GDM1 (cell line): Measurements from ENCODE around the gene NT5C3A.

Experiments
- DNase-seq: peaks from one replicate; lab custom pipeline; 2025; lab: John Stamatoyannopoulos, UW

NT5C3A gene

DNA sequence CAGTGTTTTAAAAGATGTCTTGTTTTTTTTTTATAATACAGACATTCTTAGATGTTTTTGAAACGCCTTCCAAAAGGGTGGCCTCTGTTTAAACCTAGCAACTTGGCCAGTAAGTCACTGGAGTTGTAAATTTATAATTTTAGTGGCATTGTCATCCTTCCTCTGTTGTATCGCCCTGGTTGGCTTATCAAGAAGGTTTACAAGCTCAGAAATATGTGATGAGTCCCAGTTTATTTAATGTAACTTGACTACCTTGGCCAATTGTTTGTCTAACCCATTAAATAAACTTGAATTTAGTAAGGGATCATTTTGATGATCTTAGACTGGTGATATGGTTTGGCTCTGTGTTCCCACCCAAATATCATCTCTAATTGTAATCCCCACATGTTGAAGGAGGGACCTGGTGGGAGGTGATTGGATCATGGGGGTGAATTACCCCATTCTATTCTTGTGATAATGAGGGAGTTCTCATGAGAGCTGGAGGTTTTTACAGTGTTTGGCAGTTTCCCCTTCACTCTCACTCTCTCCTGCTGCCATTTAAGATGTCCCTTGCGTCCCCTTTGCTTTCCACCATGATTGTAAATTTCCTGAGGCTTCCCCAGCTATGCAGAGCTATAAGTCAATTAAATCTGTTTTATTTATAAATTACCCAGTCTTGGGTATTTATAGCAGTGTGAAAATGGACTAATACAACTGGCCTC, 13.4 kb upstream of the NT5C3A start:
- DNase-seq = no peak

DNA sequence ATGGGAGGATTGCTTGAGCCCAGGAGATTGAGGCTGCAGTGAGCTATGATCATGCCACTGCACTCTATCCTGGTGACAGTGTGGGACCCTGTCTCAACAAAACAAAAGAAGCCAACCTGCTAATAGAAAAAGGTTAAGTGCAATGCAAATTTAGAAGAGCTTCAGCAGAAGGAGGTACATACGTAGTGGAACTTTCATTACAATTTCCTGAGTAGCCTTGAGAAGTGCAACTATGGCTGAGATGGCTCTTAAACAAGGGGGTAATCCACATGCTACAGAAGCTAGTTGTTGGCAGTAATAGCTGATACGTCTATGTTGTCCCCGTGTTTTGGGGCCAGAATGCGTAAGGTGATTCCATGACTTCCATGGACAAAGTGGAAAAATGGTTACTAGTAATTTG, 10.7 kb upstream of the NT5C3A start:
- DNase-seq = no peak

GRCh38 chr7:33072471-33072870, 9.9 kb upstream of the NT5C3A start:
- DNase-seq = no peak

- DNase-seq = no peak
These were observed 8.3 kb upstream of the NT5C3A start for GRCh38 chr7:33070831-33071230.

DNA sequence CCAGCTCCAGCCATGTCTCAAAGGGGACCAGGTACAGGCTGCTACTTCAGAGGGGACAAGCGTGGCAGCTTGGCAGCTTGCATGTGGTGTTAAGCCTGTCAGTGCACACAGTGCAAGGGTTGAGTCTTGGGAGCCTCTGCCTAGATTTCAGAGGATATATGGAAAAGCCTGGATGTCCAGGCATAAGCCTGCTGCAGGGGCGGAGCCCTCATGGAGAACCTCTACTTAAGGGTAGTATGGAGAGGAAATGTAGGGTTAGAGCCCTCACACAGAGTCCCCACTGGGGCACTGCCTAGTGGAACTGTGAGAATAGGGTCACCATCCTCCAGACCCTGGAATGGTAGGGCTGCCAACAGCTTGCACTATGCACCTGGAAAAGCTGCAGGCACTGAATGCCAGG, 7.7 kb upstream of the NT5C3A start:
- DNase-seq = no peak

- no peak for DNase-seq
These were observed 5.3 kb upstream of the NT5C3A start for GRCh38 chr7:33067921-33068320.

GRCh38 chr7:33066771-33067170, 4.2 kb upstream of the NT5C3A start:
- DNase-seq = no peak

GRCh38 chr7:33065981-33066380, 3.4 kb upstream of the NT5C3A start:
- DNase-seq = no peak

GRCh38 chr7:33062782-33063443, 337 bp upstream of the NT5C3A start:
- DNase-seq = peak; percentile 94

DNA sequence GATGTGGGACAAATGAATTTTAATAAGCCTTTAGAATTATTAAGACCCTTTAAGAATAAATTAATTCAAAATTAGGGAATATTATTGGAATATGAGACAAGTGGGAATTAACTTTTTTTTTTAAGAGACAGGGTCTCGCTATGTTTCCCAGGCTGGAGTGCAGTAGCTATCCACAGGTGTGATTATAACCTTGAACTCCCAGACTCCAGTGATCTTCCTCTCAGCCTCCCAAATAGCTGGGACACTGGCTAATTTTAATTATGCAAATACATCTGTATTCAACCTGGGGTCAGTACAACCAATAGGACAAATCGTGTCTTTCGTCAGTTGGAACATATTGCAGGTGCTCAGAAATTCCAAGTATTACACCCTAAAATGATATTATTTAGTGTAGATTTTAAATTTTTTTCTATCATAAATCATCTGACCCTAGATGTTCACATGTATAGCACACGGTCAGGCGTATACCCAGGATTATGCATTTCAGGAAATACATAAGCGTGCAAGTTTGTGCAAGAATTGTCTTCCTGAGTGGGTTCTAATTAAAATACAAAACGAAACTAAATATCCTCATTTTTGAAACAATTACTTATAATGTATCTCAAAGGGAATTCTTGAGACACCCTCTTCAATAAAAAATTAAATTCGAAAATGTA, 1.2 kb downstream of the NT5C3A start:
- no peak for DNase-seq

DNA sequence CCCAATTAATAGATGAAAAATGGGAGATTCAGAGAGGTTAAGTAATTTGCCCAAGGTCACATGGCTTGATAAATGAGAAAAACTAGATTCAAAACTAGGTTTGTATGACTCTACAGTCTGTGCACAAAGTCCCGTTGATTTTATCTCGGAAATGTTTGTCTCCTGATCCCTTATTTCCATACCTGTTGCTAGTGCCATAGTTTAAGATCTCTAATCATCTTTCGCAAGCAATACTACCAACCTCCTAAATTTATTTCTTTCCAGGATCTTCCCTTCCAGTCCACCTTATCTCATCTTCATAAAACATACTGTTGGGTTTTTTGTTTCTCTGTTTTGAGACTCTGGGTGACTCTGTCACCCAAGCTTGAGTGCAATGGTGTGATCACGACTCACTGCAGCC, 2.9 kb downstream of the NT5C3A start:
- DNase-seq = no peak

GRCh38 chr7:33055158-33055557, 7.4 kb downstream of the NT5C3A start:
- DNase-seq = no peak

DNA sequence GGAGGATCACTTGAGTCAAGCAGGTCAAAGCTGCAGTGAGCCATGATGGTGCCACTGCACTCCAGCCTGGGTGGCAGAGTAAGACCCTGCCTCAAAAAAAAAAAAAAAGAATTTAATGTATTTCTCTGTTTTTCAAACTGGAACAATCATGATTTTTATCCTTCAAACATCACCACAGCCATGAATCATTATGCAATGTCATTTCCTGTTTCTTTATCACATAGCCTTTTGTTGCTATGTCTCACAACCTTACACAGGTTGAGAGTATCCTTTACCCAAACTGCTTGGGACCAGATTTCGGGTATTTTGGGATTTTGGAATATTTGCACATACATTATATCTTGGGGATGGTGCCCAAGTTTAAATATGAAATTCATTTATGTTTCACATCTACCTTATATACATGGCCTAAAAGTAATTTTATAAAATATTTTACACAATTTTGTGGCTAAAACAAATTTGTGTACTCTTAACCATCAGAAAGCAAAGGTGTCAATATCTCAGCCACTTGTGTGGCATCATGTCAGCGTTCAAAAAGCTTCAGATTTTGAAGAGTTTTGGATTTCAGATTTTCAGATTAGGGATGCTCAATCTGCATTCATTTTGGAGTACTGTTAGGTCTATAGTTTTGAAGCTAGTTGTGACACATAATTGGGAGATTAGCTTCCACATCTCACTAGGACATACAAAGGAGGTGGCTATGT, 8.2 kb downstream of the NT5C3A start:
- peak; percentile 5 for DNase-seq

- DNase-seq = peak; percentile 54
These were observed 8.9 kb downstream of the NT5C3A start for GRCh38 chr7:33053721-33054120.

DNA sequence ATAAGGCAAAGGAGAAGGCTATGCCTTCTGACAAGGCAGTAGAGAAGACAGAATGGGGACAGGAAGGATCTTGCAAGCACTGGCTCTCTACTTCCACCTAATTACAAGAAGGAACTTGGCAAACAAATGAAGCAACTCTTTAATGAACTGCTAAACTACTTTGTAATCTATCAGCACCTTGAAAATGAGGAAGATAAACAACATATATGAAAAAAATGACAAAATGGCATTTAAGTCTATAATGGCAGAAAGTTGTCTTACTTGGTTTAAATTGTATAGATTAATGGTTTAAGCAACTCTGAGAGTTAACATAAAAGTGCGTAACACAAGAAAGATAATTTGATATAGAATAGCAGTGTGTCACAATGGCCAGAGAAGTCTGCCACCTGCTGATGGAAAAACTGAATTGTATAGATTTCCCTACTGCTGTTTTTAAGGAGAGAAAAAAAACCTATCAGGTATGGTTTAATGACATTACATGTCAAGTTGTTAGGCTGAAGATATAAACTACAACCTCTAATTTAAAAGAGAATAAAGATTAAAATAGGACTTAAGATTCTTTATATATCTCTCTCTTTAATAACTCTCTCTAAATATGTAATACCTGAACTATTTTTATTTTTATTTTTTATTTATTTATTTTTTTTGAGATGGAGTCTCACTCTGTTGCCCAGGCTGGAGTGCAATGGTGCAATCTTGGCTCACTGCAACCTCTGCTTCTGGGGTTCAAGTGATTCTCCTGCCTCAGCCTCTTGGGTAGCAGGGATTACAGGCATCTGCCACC, 11.8 kb downstream of the NT5C3A start:
- peak; percentile 34 for DNase-seq

DNA sequence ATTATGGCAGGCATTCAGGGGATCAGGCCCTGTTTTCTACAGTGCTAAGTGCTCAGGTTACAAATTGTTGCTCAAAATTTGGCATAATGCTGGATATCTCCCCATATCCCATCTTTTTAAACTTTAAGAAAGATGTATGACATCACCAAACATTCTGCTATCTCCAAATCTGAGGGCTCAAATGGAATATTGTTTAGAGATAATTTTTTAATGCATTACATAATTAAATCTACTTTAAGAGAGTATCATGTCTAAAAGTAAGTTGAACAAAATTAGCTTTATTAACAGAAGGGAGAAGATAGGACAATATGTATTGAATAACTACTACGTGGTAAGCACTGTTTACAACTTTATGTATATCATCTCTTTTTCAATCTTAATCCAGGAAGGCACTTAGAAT, 13.9 kb downstream of the NT5C3A start:
- no peak for DNase-seq

- DNase-seq = no peak
These were observed 14.3 kb downstream of the NT5C3A start for GRCh38 chr7:33048257-33048656.

DNA sequence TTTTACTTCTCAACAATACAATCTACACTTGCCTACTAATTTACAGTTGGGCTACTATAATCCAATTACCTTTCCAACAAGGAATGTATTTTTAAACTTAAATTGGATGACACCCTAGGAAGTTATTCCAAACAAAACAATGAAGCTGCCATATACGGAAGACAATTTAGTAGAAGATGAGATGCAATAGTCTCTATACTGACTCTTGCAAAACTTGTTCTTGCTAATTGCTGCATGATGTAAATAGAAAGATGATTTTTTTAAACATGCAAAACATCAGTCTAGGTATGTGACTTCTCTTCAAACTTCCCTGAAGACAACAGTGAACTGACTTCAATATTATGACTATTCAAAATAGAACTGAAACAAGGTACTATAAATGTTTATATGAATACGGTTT, 17.6 kb downstream of the NT5C3A start:
- no peak for DNase-seq

DNA sequence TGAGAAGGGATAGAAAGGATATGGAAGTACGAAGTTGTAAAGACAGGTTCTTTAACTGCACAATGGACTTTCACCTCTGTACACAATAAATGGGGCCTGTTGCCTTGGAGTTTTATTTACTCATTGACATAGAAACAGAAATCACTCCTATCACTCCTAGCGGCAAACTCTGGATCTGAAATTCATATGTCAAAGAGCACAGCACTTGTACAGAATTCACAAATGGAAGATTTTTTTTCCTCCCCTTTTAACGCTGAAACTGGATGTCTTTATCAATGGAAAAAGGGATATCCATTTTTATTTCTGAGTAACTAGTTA, 18.2 kb downstream of the NT5C3A start:
- no peak for DNase-seq

DNA sequence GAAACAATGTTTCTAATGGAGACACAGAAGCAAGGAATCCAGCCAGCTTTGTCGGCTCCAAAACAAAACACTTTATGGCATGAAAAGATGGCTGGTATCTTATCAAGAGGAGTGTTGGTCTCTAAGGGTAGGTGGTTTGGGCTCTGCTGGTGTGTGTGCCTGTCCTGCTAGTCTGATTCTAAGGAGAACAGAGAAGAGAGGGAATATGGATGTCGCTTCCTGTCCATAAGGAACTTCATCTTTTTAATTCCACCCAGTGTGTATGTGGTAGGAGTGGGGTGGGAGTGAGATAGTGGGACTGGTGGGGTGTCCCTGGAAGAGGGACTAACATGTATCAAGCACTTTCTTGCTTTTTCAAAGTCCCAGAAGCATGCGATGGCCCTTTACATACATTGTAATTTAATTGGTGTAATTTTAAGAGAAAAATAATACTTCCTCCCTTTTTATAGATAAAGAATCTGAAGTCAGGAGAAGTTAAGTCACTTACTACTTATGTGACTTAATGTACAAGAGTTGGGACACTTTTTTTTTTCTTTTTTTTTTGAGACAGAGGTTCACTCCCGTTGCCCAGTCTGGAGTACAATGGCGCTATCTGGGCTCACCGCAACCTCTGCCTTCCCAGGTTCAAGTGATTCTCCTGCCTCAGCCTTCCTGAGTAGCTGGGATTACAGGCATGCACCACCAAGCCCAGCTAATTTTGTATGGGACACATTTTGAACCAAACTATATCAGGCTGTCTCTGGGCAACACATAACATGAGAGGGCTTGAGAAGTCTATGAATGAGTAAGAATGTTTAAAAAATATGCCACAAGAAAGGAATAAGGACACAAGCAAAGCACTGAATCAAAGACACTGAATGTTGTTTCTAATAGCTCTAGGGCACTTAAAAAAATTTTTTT, 18.8 kb downstream of the NT5C3A start:
- no peak for DNase-seq
